Small intestine (tissue), 7 donors: ENCODE data around the gene PCA3. TPM values are rescaled to one million over a fixed set of nuclear protein-coding genes. Genes with fewer than 3 reads are reported as not detected.

ENCODE experiments used
- DNase-seq, 2 donors: peaks; one replicate each; pipeline versions ENCODE4 v3.0.0 to v3.0.0-alpha.2; 2013
- FAIRE-seq: peaks from 2 replicates; lab custom pipeline; 2012; peaks lifted over from hg19 to GRCh38; lab: Jason Lieb, UNC
- H3K27ac ChIP-seq, 3 donors: one replicate each; pipeline ENCODE4 v1.5.1; 2013; ENCODE audit warnings: low read length in 2 of 3, mild to moderate bottlenecking in 2 of 3, control low read depth in 1 of 3, inconsistent platforms in 1 of 3, low read depth in 1 of 3, moderate library complexity in 1 of 3
- H3K27me3 ChIP-seq, 3 donors: one replicate each; pipeline ENCODE4 v1.6.1; 2013; ENCODE audit warnings: low read length in 3 of 3, inconsistent platforms in 1 of 3; ENCODE audit not compliant: control insufficient read depth in 3 of 3, insufficient read depth in 3 of 3
- H3K36me3 ChIP-seq, 3 donors: one replicate each; pipeline ENCODE4 v1.6.1; 2013; ENCODE audit warnings: low read length in 3 of 3, inconsistent platforms in 1 of 3, low read depth in 1 of 3, mild to moderate bottlenecking in 1 of 3, moderate library complexity in 1 of 3; ENCODE audit not compliant: control insufficient read depth in 3 of 3, insufficient read depth in 2 of 3
- H3K4me1 ChIP-seq, 3 donors: one replicate each; pipeline ENCODE4 v1.6.1; 2013; ENCODE audit warnings: low read length in 2 of 3, inconsistent platforms in 1 of 3, low read depth in 1 of 3, mild to moderate bottlenecking in 1 of 3, moderate library complexity in 1 of 3; ENCODE audit not compliant: control insufficient read depth in 3 of 3, insufficient read depth in 2 of 3
- H3K4me3 ChIP-seq, 3 donors: one replicate each; pipeline ENCODE4 v1.5.1; 2013; ENCODE audit warnings: low read length in 3 of 3, control low read depth in 1 of 3, inconsistent platforms in 1 of 3, low read depth in 1 of 3, mild to moderate bottlenecking in 1 of 3, moderate library complexity in 1 of 3
- H3K9me3 ChIP-seq, 2 donors: one replicate each; pipeline ENCODE4 v1.6.1; 2013; ENCODE audit warnings: low read depth in 1 of 2, low read length in 1 of 2; ENCODE audit not compliant: control insufficient read depth in 2 of 2, insufficient read depth in 1 of 2
- WGBS, 3 donors: extraction: QIAGEN DNeasy Blood & Tissue Kit; methylation state at CpG; one replicate each; pipeline ENCODE4 v1.1.7; 2013; 5-methylcytosine and 5-hydroxymethylcytosine counted together
- polyA plus RNA-seq, 4 donors: library from polyadenylated mRNA; stranded (reverse) in 3 of 4; unstranded in 1 of 4; fragments of 200-250 nt in 3 of 4; fragments of 120-200 nt in 1 of 4; gene quantifications; one replicate each; pipeline versions ENCODE4 v1.2.1 to v1.2.3, GENCODE V29; 2013
- donor health status: healthy with polysubstance abuse.
- donor health status: control.
- donor health status: control.
- donor health status: Bipolar disorder and iron deficiency.
- donor health status: healthy.

Gene PCA3
- polyA plus RNA-seq, 4 donors = 0.28 to 0.86 TPM; not detected in 2

GRCh38 chr9:76729116-76729515, 35.1 kb upstream of the PCA3 start:
- FAIRE-seq (no peak), DNase-seq (no peak)
- no peaks in the 10 kb centered on the region for H3K9me3 ChIP-seq

GRCh38 chr9:76729980-76730737, 34.1 kb upstream of the PCA3 start:
- H3K27me3 ChIP-seq = peaks cover 0 to 4% (median 0%) of the 10 kb centered on the region in 3 donors
- DNase-seq = peak; percentile 13 to 35
- no peaks in the 10 kb centered on the region for H3K9me3 ChIP-seq
- no peaks in the 10 kb centered on the region for H3K4me1 ChIP-seq
- no peak overlapping the region for H3K27ac ChIP-seq
- H3K4me3 ChIP-seq = no peak overlapping the region
- no peak for FAIRE-seq
- H3K36me3 ChIP-seq = no peaks in the 10 kb centered on the region
- 10 to 62% (median 35%) methylated on average over 8 of the region's 8 CpGs for whole genome bisulfite sequencing, 3 donors

More at GRCh38 chr9:76729116-76729515, 35.1 kb upstream of the PCA3 start:
- Histone ChIP-seq H3K27ac (no peak overlapping the region), H3K4me3 (no peak overlapping the region), H3K27me3 (peaks cover 0 to 3% (median 0%) of the 10 kb centered on the region in 3 donors), H3K36me3 (no peaks in the 10 kb centered on the region), H3K4me1 (no peaks in the 10 kb centered on the region)
- WGBS, 3 donors = 82 to 91% (median 85%) methylated on average over 3 of the region's 3 CpGs

GRCh38 chr9:76730801-76731200, 33.4 kb upstream of the PCA3 start:
- no peak for FAIRE-seq
- Histone ChIP-seq H3K4me1 (no peaks in the 10 kb centered on the region), H3K27me3 (peaks cover 0 to 4% (median 0%) of the 10 kb centered on the region in 3 donors), H3K4me3 (no peak overlapping the region), H3K27ac (no peak overlapping the region), H3K36me3 (no peaks in the 10 kb centered on the region), H3K9me3 (no peaks in the 10 kb centered on the region)
- DNase-seq = no peak
- WGBS, 3 donors = 90 to 96% (median 94%) methylated on average over 6 of the region's 6 CpGs

- H3K9me3 ChIP-seq = no peaks in the 10 kb centered on the region
- H3K27me3 ChIP-seq = peaks cover 0 to 2% (median 0%) of the 10 kb centered on the region in 3 donors
- 46 to 78% (median 56%) methylated on average over 3 of the region's 3 CpGs for WGBS, 3 donors
- no peaks in the 10 kb centered on the region for H3K4me1 ChIP-seq
- FAIRE-seq = no peak
- DNase-seq = no peak
- no peak overlapping the region for H3K4me3 ChIP-seq
- no peak overlapping the region for H3K27ac ChIP-seq
- no peaks in the 10 kb centered on the region for H3K36me3 ChIP-seq
These were observed 31.8 kb upstream of the PCA3 start for GRCh38 chr9:76732341-76732958.

GRCh38 chr9:76733096-76733495, 31.1 kb upstream of the PCA3 start:
- DNase-seq = no peak
- Histone ChIP-seq H3K4me3 (no peak overlapping the region), H3K27ac (no peak overlapping the region), H3K36me3 (no peaks in the 10 kb centered on the region), H3K4me1 (no peaks in the 10 kb centered on the region), H3K9me3 (no peaks in the 10 kb centered on the region), H3K27me3 (peaks cover 0 to 2% (median 0%) of the 10 kb centered on the region in 3 donors)
- 94 to 100% (median 95%) methylated on average over 1 of the region's 1 CpG for WGBS, 3 donors
- no peak for FAIRE-seq

- FAIRE-seq = no peak
- 76 to 91% (median 87%) methylated on average over 3 of the region's 3 CpGs for WGBS, 3 donors
- peaks cover 0 to 2% (median 0%) of the 10 kb centered on the region in 3 donors for H3K27me3 ChIP-seq
These were observed 29.5 kb upstream of the PCA3 start for GRCh38 chr9:76734716-76735115.

GRCh38 chr9:76737154-76737902, 26.9 kb upstream of the PCA3 start:
- Histone ChIP-seq H3K36me3 (no peaks in the 10 kb centered on the region), H3K4me3 (no peak overlapping the region), H3K9me3 (peaks cover 0 to 1% of the 10 kb centered on the region in 2 donors), H3K4me1 (no peaks in the 10 kb centered on the region), H3K27ac (no peak overlapping the region), H3K27me3 (peaks cover 0 to 2% (median 0%) of the 10 kb centered on the region in 3 donors)
- DNase-seq = no peak
- WGBS, 3 donors = 62 to 86% (median 81%) methylated on average over 3 of the region's 3 CpGs
- no peak for FAIRE-seq

More at GRCh38 chr9:76734716-76735115, 29.5 kb upstream of the PCA3 start:
- Histone ChIP-seq H3K9me3 (no peaks in the 10 kb centered on the region), H3K36me3 (no peaks in the 10 kb centered on the region), H3K27ac (no peak overlapping the region), H3K4me3 (no peak overlapping the region), H3K4me1 (no peaks in the 10 kb centered on the region)
- no peak for DNase-seq

- Histone ChIP-seq H3K27me3 (peaks cover 0 to 2% (median 0%) of the 10 kb centered on the region in 3 donors), H3K27ac (no peak overlapping the region), H3K4me1 (no peaks in the 10 kb centered on the region), H3K36me3 (no peaks in the 10 kb centered on the region), H3K9me3 (peaks cover 0 to 2% of the 10 kb centered on the region in 2 donors), H3K4me3 (no peak overlapping the region)
- FAIRE-seq (no peak), DNase-seq (no peak)
- WGBS, 3 donors = 62 to 67% (median 65%) methylated on average over 5 of the region's 5 CpGs
These were observed 25.8 kb upstream of the PCA3 start for GRCh38 chr9:76738402-76738801.
